ENCODE data around the gene IRF2BP2.

Gene IRF2BP2

DNA sequence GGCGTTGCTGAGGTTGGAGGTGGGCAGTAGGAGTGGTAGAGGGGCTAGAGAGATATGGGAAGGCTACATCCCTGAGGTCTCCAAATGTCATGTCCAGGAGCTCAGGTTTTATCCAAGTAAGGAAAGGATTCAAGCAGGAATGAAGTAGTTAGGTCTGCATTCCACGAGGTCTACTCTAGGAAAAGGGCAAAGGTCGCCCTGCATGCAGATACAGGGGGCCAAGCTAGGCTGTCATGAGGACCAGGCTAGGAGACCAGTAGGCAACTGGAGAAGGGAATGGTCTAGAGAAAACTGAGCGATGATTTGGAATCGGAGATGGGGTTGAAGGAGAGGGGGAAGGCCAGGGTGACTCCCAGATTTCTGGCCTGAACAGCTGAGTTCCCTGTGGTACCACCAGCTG is 48.7 kb downstream of the IRF2BP2 start:
- TF ChIP-seq, protein P1, sequence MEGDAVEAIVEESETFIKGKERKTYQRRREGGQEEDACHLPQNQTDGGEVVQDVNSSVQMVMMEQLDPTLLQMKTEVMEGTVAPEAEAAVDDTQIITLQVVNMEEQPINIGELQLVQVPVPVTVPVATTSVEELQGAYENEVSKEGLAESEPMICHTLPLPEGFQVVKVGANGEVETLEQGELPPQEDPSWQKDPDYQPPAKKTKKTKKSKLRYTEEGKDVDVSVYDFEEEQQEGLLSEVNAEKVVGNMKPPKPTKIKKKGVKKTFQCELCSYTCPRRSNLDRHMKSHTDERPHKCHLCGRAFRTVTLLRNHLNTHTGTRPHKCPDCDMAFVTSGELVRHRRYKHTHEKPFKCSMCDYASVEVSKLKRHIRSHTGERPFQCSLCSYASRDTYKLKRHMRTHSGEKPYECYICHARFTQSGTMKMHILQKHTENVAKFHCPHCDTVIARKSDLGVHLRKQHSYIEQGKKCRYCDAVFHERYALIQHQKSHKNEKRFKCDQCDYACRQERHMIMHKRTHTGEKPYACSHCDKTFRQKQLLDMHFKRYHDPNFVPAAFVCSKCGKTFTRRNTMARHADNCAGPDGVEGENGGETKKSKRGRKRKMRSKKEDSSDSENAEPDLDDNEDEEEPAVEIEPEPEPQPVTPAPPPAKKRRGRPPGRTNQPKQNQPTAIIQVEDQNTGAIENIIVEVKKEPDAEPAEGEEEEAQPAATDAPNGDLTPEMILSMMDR (IDR thresholded peaks at IDR 0.05; ENCODE audit: borderline replicate concordance, insufficient read depth, low read depth, low read length): no peak
- H3K4me3 ChIP-seq (ENCODE audit: low read depth, low read length): no peak overlapping the region

DNA sequence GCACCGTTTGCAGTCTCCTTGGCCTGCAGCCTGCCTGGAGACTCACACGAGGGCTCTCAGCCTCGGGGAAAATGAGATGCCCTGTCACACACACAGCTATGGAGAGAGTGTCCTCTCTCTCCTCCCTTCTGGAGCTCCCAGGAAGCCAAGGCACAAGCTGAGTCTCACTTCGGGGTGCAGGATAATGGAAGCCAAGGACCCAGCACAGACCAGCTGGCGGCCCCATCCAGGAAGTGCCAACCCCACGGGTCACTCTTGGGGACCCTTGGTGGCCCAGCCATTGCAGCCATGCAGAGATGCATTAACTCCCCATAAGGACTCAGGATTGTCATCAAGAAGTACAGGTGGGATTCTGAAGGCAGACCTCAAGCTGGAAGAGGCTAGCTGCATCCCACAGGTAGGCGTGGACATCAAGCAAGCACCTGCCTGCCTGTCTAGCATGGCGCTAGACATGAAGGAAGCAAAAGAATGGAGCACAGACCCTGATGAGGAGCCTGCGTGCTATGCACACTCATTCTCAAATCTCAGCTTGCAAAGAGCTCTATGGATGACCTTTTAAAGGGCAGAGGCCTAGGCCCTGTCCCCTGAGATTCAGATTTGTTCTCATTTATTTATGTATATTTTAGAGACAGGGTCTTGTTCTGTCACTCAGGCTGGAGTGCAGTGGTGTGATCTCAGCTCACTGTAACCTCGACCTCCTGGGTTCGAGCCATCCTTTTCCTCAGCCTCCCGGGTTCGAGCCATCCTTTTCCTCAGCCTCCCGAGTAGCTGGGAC is 49.9 kb downstream of the IRF2BP2 start:
- H3K4me3 ChIP-seq (ENCODE audit: low read depth, low read length): no peak overlapping the region
- TF ChIP-seq, protein P1 (IDR thresholded peaks at IDR 0.05; ENCODE audit: borderline replicate concordance, insufficient read depth, low read depth, low read length): no peak

DNA sequence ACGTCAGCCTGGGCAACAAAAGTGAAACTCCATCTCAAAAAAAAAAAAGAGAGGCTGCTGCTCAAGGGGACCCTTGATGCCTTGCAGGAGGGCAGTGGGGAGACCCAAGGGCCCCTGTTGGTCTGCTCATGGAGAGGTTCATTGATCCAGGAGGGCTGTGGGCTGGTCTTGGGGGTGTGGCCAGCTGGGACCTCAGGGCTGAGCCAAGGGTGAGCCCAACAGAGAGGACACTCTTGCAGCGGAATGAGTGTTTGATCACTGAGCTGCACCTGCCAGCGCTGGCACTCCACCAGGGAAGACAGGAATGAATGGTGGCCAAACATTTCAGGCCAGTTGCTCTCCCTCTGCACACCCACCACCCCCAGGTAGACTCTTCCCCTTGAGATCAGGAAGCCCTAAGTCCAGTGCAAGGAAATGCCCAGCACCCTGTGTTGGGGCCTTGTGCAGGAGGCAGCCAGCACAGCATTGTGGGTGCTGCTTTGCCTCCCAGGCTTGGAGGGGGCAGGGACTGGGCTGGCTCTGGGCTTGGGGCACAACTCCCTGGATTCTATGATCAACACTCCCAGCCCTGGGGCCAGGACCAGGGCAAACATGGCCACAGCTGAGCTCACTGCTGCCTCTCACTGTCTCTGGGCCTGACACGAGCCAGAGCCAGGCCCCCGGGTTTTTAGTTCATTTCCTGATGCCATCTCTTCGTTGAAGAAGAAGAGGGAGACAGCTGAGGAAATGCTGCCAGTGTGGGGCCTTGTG is 50.7 kb downstream of the IRF2BP2 start:
- TF ChIP-seq, protein P1 (IDR thresholded peaks at IDR 0.05; ENCODE audit: borderline replicate concordance, insufficient read depth, low read depth, low read length): no peak
- H3K4me3 ChIP-seq (ENCODE audit: low read depth, low read length): no peak overlapping the region

DNA sequence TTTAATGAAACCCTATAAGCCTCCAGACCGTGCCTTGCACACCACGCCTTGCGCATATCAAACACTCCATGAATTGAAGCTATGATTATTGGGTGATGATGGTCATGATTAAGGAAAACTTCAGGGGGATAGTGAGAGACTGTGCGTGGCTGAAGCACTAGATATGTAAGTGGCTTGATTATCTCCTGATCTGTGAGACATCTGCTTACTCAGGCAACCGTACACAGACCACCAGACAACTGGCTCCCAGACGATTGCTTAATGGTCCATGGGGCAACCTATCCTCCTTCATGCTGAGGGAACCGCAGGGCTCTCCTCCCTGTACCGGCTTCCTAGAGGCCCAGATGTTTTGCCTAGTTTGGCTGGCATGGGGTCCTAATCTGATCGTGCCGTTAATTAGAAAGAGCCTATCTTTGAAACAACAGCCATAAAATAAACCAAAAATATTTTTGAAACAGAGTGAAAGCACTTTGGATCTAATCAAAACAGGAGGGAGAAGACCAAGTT is 51.6 kb downstream of the IRF2BP2 start:
- H3K4me3 ChIP-seq (ENCODE audit: low read depth, low read length): no peak overlapping the region
- TF ChIP-seq, protein P1 (IDR thresholded peaks at IDR 0.05; ENCODE audit: borderline replicate concordance, insufficient read depth, low read depth, low read length): no peak

GRCh38 chr1:234556245-234556943 is 53.6 kb downstream of the IRF2BP2 start:
- TF ChIP-seq, protein P1 (IDR thresholded peaks at IDR 0.05; ENCODE audit: borderline replicate concordance, insufficient read depth, low read depth, low read length): no peak
- H3K4me3 ChIP-seq (ENCODE audit: low read depth, low read length): no peak overlapping the region

- TF ChIP-seq, protein P1 (IDR thresholded peaks at IDR 0.05; ENCODE audit: borderline replicate concordance, insufficient read depth, low read depth, low read length): no peak
- no peak overlapping the region for H3K4me3 ChIP-seq (ENCODE audit: low read depth, low read length)
Observed at GRCh38 chr1:234555390-234556024, 54.5 kb downstream of the IRF2BP2 start.
